Fibroblast of lung (primary cell): ENCODE data around the gene IGF1.

Experiments used
- CTCF ChIP-seq, 2 donors: IDR thresholded peaks in 1 of 2; conservative IDR thresholded peaks in 1 of 2; 1 replicate in 1 of 2; 2 replicates in 1 of 2; pipeline ENCODE4 v1.5.1; 2011 to 2012; ENCODE audit warnings: low read length in 2 of 2, control low read depth in 1 of 2, inconsistent platforms in 1 of 2, low read depth in 1 of 2, mild to moderate bottlenecking in 1 of 2
- EZH2 ChIP-seq: IDR thresholded peaks from 2 replicates; pipeline ENCODE4 v1.5.1; 2012; ENCODE audit warnings: low read length, control low read depth, mild to moderate bottlenecking; ENCODE audit errors: missing control alignments

- TF ChIP-seq CTCF (conservative IDR thresholded peaks at IDR 0.05 in 1 of 2, IDR thresholded peaks at IDR 0.05 in 1 of 2; ENCODE audit: low read depth in 1 of 2, low read length in 2 of 2) (no peak), EZH2 (no peak)
Observed at GRCh38 chr12:102459314-102459713, 21.0 kb downstream of the IGF1 start.
